CD4-positive, alpha-beta memory T cell (primary cell): ENCODE measurements around the gene DUOX2. TPM values are rescaled to one million over a fixed set of nuclear protein-coding genes. Genes with fewer than 3 reads are reported as not detected.

Source experiments
- CTCF ChIA-PET: fragments of 350-600 bp; sonication (Branson Sonifier 250); formaldehyde crosslinking; loops from one replicate; lab custom pipeline; 2021; ENCODE audit warnings: inconsistent platforms; ENCODE audit not compliant: partially characterized antibody; lab: Charles Lee
- POLR2A ChIA-PET: fragments of 350-600 bp; sonication (Branson Sonifier 250); formaldehyde crosslinking; loops from one replicate; lab custom pipeline; 2021; ENCODE audit not compliant: partially characterized antibody; lab: Charles Lee
- DNase-seq, 5 donors: peaks; one replicate each; pipeline versions ENCODE4 v3.0.0 to v3.0.0-alpha.2; 2020 to 2022; ENCODE audit warnings: mixed read lengths in 1 of 5
- H3K27ac ChIP-seq: one replicate; pipeline ENCODE4 v1.7.0; 2013; ENCODE audit warnings: low read depth, low read length
- H3K27me3 ChIP-seq: 2 replicates; pipeline ENCODE4 v1.7.0; 2013; ENCODE audit warnings: mild to moderate bottlenecking, low read length, moderate library complexity; ENCODE audit not compliant: insufficient read depth
- H3K36me3 ChIP-seq: 2 replicates; pipeline ENCODE4 v1.7.0; 2013; ENCODE audit warnings: mild to moderate bottlenecking, low read length, moderate library complexity; ENCODE audit not compliant: insufficient read depth
- H3K4me1 ChIP-seq: 2 replicates; pipeline ENCODE4 v1.7.0; 2013; ENCODE audit warnings: mild to moderate bottlenecking, low read length, moderate library complexity; ENCODE audit not compliant: insufficient read depth
- H3K4me3 ChIP-seq, 2 donors: one replicate each; pipeline ENCODE4 v1.7.0; 2013; ENCODE audit warnings: low read length in 2 of 2, mild to moderate bottlenecking in 1 of 2
- H3K9me3 ChIP-seq, 2 donors: one replicate each; pipeline ENCODE4 v1.7.0; 2013; ENCODE audit warnings: low read length in 2 of 2, control low read depth in 1 of 2; ENCODE audit not compliant: control insufficient read depth in 1 of 2
- H3K27ac Mint-ChIP-seq, 7 donors: one replicate each; pipeline ENCODE4 v1.8.0; 2020 to 2021; ENCODE audit warnings: mixed read lengths in 7 of 7, mild to moderate bottlenecking in 6 of 7, inconsistent platforms in 3 of 7, moderate library complexity in 3 of 7
- H3K27me3 Mint-ChIP-seq, 2 donors: one replicate each; pipeline ENCODE4 v1.8.0; 2020 to 2021; ENCODE audit warnings: mixed read lengths in 2 of 2
- H3K36me3 Mint-ChIP-seq, 2 donors: one replicate each; pipeline ENCODE4 v1.8.0; 2020 to 2021; ENCODE audit warnings: mixed read lengths in 2 of 2, inconsistent platforms in 1 of 2, mild to moderate bottlenecking in 1 of 2
- H3K4me1 Mint-ChIP-seq, 4 donors: one replicate each; pipeline ENCODE4 v1.8.0; 2020 to 2021; ENCODE audit warnings: mixed read lengths in 4 of 4, mild to moderate bottlenecking in 1 of 4
- H3K4me3 Mint-ChIP-seq, 8 donors: one replicate each; pipeline ENCODE4 v1.8.0; 2020 to 2021; ENCODE audit warnings: mixed read lengths in 8 of 8, mild to moderate bottlenecking in 7 of 8, moderate library complexity in 6 of 8, inconsistent platforms in 3 of 8
- H3K9me3 Mint-ChIP-seq, 8 donors: one replicate each; pipeline ENCODE4 v1.8.0; 2020 to 2021; ENCODE audit warnings: mixed read lengths in 8 of 8, mild to moderate bottlenecking in 5 of 8, inconsistent platforms in 3 of 8, moderate library complexity in 1 of 8
- intact Hi-C: fragments of 100-400 bp; cut with micrococcal nuclease; formaldehyde crosslinking; loops from one replicate; pipeline ENCODE4 v1.15.1; 2023
- polyA plus RNA-seq, 2 donors: library from polyadenylated mRNA; unstranded; fragments of 300-500 nt; fragmentation: Illumina TruSeq; gene quantifications; one replicate each; pipeline ENCODE4 v1.2.3, GENCODE V29; 2021
- total RNA-seq, 2 experiments: library from RNA; stranded (reverse); gene quantifications; one replicate each; pipeline ENCODE4 v1.2.3, GENCODE V29; 2021

The DUOX2 gene
- total RNA-seq (under 1 TPM; 0.06 TPM), polyA plus RNA-seq (under 1 TPM in 1 of 2 donors, not detected in 1; 0.02 TPM)

GRCh38 chr15:45114076-45114750, at the start of gene DUOX2, which contains the start of gene DUOXA2:
DUOX2 (minus strand) TSS chr15:45114172; CDS start chr15:45113411, 761 bp downstream.
DUOXA2 (plus strand) TSS chr15:45114326; CDS start chr15:45114606, 280 bp downstream.
- Mint-ChIP-seq H3K27ac (peak within 1 kb of the TSS in 1 of 7 donors; percentile 23), H3K9me3 (peaks cover 0 to 6% (median 0%) of the 10 kb centered on the region in 8 donors), H3K4me3 (peak within 1 kb of the TSS; percentile 43 to 81 (median 60)), H3K27me3 (peaks cover 65 to 75% of the 10 kb centered on the region in 2 donors), H3K36me3 (no peaks in the 10 kb centered on the region), H3K4me1 (peaks cover 26 to 62% (median 48%) of the 10 kb centered on the region in 4 donors)
- no peak for DNase-seq
- intact Hi-C loops: no loop called here
- no peak within 1 kb of the TSS for H3K27ac ChIP-seq
- no peak within 1 kb of the TSS for H3K4me3 ChIP-seq
- POLR2A ChIA-PET: no interaction called here
- CTCF ChIA-PET: interaction anchor here (1.2 to 2.5 kb wide), 2 partner anchors 11 to 16 kb away, joined by 3 to 9 read pairs; partner anchors contain the start of gene DUOX1
- no peaks in the 10 kb centered on the region for H3K9me3 ChIP-seq
- no peaks in the 10 kb centered on the region for H3K36me3 ChIP-seq
- peaks cover 47% of the 10 kb centered on the region for H3K4me1 ChIP-seq
- peaks cover 63% of the 10 kb centered on the region for H3K27me3 ChIP-seq

- DNase-seq: no peak
- no peaks in the 10 kb centered on the region for H3K9me3 Mint-ChIP-seq
- Histone ChIP-seq H3K4me1 (peaks cover 21% of the 10 kb centered on the region), H3K27me3 (no peaks in the 10 kb centered on the region), H3K9me3 (no peaks in the 10 kb centered on the region), H3K27ac (no peak overlapping the region), H3K36me3 (no peaks in the 10 kb centered on the region), H3K4me3 (no peak overlapping the region)
- H3K4me1 Mint-ChIP-seq: peaks cover 8 to 20% (median 13%) of the 10 kb centered on the region in 4 donors
- intact Hi-C loops: loop anchor here (1.0 kb wide), 2 partner anchors 236 to 294 kb away; no protein-coding TSS in a partner anchor
- no peaks in the 10 kb centered on the region for H3K27me3 Mint-ChIP-seq
- H3K4me3 Mint-ChIP-seq: peak overlapping the region in 2 of 8 donors; percentile 21 to 52
- peak overlapping the region in 3 of 7 donors; percentile 3 to 55 (median 30) for H3K27ac Mint-ChIP-seq
- ChIA-PET POLR2A (interaction anchor here (1.1 to 4.1 kb wide), 4 partner anchors 36 to 239 kb away, joined by 4 to 42 read pairs (median 6); a partner anchor contains a TSS), CTCF (interaction anchor here (0.8 to 6.1 kb wide), 34 partner anchors 8 to 451 kb away, joined by 3 to 77 read pairs (median 4); a partner anchor contains a TSS)
- H3K36me3 Mint-ChIP-seq: no peaks in the 10 kb centered on the region
These were observed 49.5 kb upstream of the DUOX2 start for GRCh38 chr15:45163508-45163856.

- peak in 4 of 5 donors; percentile 44 to 51 (median 47) for DNase-seq
- POLR2A ChIA-PET: interaction anchor here (1.1 to 4.1 kb wide), 4 partner anchors 37 to 239 kb away, joined by 4 to 42 read pairs (median 6); a partner anchor contains a TSS
- Mint-ChIP-seq H3K27me3 (no peaks in the 10 kb centered on the region), H3K27ac (peak overlapping the region in 3 of 7 donors; percentile 30 to 79 (median 37)), H3K9me3 (no peaks in the 10 kb centered on the region), H3K4me3 (peak overlapping the region in 1 of 8 donors; percentile 21), H3K36me3 (no peaks in the 10 kb centered on the region), H3K4me1 (peaks cover 9 to 20% (median 14%) of the 10 kb centered on the region in 4 donors)
- no peaks in the 10 kb centered on the region for H3K9me3 ChIP-seq
- H3K27ac ChIP-seq: no peak overlapping the region
- CTCF ChIA-PET: interaction anchor here (0.8 to 6.1 kb wide), 33 partner anchors 9 to 451 kb away, joined by 3 to 77 read pairs (median 4); a partner anchor contains a TSS
- H3K27me3 ChIP-seq: no peaks in the 10 kb centered on the region
- no peak overlapping the region for H3K4me3 ChIP-seq
- H3K4me1 ChIP-seq: peaks cover 21% of the 10 kb centered on the region
- intact Hi-C loops: loop anchor here (1.0 kb wide), 2 partner anchors 236 to 294 kb away; no protein-coding TSS in a partner anchor
- H3K36me3 ChIP-seq: no peaks in the 10 kb centered on the region
These were observed 49.0 kb upstream of the DUOX2 start for GRCh38 chr15:45162771-45163507.

GRCh38 chr15:45161666-45162065, 47.7 kb upstream of the DUOX2 start:
- CTCF ChIA-PET: interaction anchor here (0.7 to 6.1 kb wide), 7 partner anchors 10 to 269 kb away, joined by 3 to 77 read pairs (median 4); a partner anchor contains a TSS
- Mint-ChIP-seq H3K4me3 (no peak overlapping the region), H3K36me3 (no peaks in the 10 kb centered on the region), H3K4me1 (peaks cover 9 to 20% (median 14%) of the 10 kb centered on the region in 4 donors), H3K9me3 (no peaks in the 10 kb centered on the region), H3K27ac (no peak overlapping the region), H3K27me3 (no peaks in the 10 kb centered on the region)
- H3K36me3 ChIP-seq: no peaks in the 10 kb centered on the region
- no peak overlapping the region for H3K27ac ChIP-seq
- intact Hi-C loops: no loop called here
- peaks cover 21% of the 10 kb centered on the region for H3K4me1 ChIP-seq
- no peak for DNase-seq
- POLR2A ChIA-PET: no interaction called here
- no peaks in the 10 kb centered on the region for H3K9me3 ChIP-seq
- no peaks in the 10 kb centered on the region for H3K27me3 ChIP-seq
- no peak overlapping the region for H3K4me3 ChIP-seq

GRCh38 chr15:45157974-45158373, 44.0 kb upstream of the DUOX2 start:
- Mint-ChIP-seq H3K9me3 (no peaks in the 10 kb centered on the region), H3K27ac (peak overlapping the region in 2 of 7 donors; percentile 52 to 53), H3K4me3 (no peak overlapping the region), H3K27me3 (no peaks in the 10 kb centered on the region), H3K36me3 (no peaks in the 10 kb centered on the region), H3K4me1 (peaks cover 0 to 20% (median 4%) of the 10 kb centered on the region in 4 donors)
- Histone ChIP-seq H3K9me3 (no peaks in the 10 kb centered on the region), H3K27ac (no peak overlapping the region), H3K36me3 (no peaks in the 10 kb centered on the region), H3K4me3 (no peak overlapping the region), H3K27me3 (no peaks in the 10 kb centered on the region), H3K4me1 (no peaks in the 10 kb centered on the region)
- intact Hi-C loops: no loop called here
- ChIA-PET CTCF (interaction anchor here (0.9 to 1.6 kb wide), 4 partner anchors 10 to 299 kb away, joined by 3 to 4 read pairs (median 4); no protein-coding TSS in a partner anchor), POLR2A (interaction anchor here (0.6 kb wide), 1 partner anchor 20 kb away, joined by 3 read pairs; no protein-coding TSS in a partner anchor)
- no peak for DNase-seq

GRCh38 chr15:45156744-45157455, 42.9 kb upstream of the DUOX2 start:
- no peak overlapping the region for H3K4me3 Mint-ChIP-seq
- Histone ChIP-seq H3K27me3 (no peaks in the 10 kb centered on the region), H3K4me1 (no peaks in the 10 kb centered on the region), H3K36me3 (no peaks in the 10 kb centered on the region), H3K27ac (no peak overlapping the region), H3K9me3 (no peaks in the 10 kb centered on the region), H3K4me3 (no peak overlapping the region)
- peaks cover 3 to 6% of the 10 kb centered on the region in 2 donors for H3K36me3 Mint-ChIP-seq
- peaks cover 0 to 2% (median 0%) of the 10 kb centered on the region in 8 donors for H3K9me3 Mint-ChIP-seq
- no peaks in the 10 kb centered on the region for H3K27me3 Mint-ChIP-seq
- DNase-seq: no peak
- ChIA-PET POLR2A (interaction anchor here (1.1 kb wide), 1 partner anchor 10 kb away, joined by 3 read pairs; no protein-coding TSS in a partner anchor), CTCF (interaction anchor here (1.4 kb wide), 1 partner anchor 105 kb away, joined by 3 read pairs; no protein-coding TSS in a partner anchor)
- intact Hi-C loops: no loop called here
- peak overlapping the region in 2 of 7 donors; percentile 61 to 86 for H3K27ac Mint-ChIP-seq
- H3K4me1 Mint-ChIP-seq: peaks cover 0 to 20% (median 5%) of the 10 kb centered on the region in 4 donors
